ENCODE data around the gene TFDP1. TPM values are rescaled to one million over a fixed set of nuclear protein-coding genes. Genes with fewer than 3 reads are reported as not detected.
A peak's percentile ranks its signal among the peaks of the same experiment; 100 is the strongest.
"Not testable (repeated sequence)": the region's sequence is repeated elsewhere in the genome, so short reads cannot be mapped to it uniquely, and the experiment has no call there.

The TFDP1 gene
- total RNA-seq, 1 donor from 2014 or later: 23.5 TPM

DNA sequence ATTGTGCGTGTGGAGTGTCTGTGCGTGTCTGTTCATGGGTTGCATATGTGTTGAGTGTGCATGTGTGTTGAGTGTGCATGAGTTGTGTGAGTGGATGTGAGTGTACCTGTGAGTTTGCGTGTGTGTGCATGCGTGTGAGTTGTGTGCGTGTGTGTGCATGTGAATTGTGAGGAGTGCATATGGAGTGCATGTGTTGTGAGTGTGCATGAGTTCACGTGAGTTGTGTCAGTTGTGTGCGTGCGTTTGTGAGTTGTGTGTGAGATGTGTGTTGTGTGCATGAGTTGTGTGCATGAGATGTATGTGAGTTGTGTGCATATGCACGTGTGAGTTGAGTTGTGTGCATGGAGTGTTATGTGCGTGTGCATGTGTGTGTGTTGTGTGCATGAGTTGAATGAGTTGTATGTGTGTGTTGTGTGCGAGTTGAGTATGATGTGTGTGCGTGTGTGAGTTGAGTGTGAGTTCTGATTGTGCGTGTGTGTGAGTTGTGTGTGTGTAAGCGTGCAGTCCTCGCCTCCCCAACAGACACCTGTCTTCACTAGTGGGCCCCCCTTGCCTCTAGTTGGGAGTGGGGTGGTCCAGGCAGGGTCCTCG, 29.3 kb downstream of the TFDP1 start:
- no peak for ATAC-seq
- DNase-seq (ENCODE audit: low spot score): no peak

DNA sequence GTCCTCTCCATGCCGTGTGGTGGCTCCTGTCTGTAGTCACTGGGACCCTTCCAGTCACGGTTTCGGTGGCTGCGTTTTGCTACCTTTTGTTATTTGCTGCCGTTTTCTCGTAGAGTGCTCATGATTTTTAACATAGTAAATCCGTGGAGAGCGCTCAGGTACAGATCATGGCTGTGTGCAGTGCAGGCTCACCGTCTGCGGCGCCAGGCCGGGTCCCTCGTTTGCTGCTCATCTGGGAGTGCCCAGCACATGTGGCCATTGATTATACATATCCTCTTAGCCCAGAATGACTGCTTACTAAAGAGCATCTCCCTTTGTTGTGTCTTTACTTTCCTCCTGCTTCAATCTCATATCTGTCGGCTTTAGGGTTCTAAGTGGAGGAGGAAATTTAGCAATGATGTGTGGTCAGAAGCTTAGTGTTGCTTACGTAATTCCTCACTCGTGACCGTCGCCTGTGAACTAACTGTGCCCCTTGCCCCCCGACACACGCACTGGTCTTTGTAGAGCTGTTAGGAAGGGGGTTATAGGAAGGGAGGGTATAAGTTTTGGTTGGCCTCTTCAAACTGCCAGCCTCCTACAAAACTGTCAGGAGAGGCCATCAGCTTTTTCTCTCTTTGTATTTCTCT, 31.8 kb downstream of the TFDP1 start:
- DNase-seq (ENCODE audit: low spot score): no peak
- ATAC-seq: no peak

DNA sequence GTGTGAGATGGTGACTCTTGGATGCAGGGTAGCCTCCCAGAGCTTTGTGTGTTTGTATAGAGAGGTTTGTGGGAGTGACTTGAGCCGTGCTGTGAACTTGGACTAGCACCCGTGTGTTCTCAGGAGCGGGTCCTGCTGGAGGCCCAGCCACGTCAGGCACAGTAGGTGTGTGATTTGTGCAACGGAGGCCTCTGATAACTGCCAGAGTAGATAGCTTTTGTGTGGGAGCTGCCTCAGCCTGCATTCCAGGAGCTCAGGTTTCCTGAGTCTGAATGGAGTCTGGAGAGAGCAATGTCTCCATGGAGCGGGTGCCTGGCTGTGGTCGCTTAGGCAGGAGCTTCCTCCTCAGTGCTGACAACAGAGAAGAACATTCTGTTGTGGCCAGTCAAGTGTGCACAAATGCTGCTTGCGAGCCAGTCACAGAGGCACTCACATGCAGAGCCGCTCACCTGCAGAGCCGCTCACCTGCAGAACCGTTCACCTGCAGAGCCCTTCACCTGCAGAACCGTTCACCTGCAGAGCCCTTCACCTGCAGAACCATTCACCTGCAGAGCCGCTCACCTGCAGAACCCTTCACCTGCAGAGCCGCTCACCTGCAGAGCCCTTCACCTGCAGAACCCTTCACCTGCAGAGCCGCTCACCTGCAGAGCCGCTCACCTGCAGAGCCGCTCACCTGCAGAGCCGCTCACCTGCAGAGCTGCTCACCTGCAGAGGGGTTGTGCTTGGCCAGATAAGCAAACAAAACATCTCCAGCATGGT, 32.6 kb downstream of the TFDP1 start:
- ATAC-seq: no peak
- DNase-seq (ENCODE audit: low spot score): no peak

DNA sequence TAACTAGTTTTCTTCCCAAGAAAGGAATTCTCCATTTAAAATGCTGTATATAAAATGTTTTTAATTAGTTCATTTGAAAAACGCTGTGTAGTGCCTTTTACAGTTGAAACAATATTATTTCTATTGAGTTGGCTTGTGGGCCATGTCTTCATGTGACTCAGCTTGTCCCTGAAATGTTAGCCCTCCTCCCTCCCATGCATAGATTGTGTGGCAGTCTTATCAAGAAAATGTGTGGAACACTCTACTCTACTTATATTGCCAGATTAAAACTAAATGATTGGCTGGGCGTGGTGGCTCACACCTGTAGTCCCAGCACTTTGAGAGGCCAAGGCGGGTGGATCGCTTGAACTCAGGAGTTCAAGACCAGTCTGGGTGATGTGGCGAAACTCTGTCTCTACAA, 33.4 kb downstream of the TFDP1 start:
- ATAC-seq: no peak
- DNase-seq (ENCODE audit: low spot score): no peak

DNA sequence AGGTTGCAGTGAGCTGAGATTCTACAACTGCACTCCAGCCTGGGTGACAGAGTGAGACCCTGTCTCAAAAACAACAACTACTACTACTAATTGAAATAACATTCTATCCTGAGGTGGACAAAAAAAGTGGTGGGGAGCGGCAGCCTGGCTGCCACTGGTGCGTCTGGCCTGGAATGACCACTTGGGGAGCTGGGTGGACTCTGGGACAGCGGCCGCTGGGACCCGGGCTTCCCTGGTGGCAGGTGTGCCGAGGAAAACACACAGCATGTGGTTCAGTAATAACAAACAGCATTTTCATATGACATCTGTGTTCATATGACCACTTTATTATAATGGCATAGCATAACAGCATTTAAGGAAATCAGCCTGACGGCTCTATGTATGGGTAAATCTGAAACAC, 33.9 kb downstream of the TFDP1 start:
- ATAC-seq (no peak), DNase-seq (ENCODE audit: low spot score) (no peak)

DNA sequence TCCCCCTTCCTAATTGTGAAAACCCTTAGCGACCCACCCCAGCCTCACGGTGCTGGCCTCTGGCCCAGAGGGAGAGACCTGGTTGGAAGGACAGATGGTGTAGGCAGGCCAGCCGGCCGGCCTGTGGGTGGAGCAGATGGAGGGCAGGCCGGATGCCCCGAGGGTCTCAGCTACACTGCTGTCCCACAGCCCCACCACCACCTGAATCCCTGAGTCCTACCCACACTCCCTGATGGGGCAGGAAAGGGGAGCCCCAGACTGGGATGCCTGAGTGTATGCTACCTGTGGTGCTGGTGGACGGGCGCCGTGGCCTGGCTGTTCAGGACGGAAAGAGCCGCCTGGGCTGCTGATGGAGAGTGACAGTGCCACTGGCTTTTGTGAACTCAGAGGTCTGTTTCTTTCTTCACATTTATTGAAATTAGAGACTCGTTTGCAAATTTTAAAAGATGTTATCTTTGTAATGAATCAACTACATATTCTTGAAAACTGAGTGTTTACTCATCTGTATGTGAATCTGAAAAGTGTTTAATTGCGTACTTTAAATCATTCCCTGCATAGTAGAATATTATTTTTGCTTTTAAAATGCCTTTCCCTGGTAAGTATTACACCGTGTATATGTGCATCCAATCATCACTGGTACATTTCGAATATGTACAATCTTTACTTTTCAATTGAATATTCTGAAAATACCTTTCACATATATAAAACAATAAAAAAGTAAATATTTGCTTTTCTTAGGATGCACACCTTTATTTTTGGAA, 35.7 kb downstream of the TFDP1 start:
- ATAC-seq (peak; percentile 9), DNase-seq (ENCODE audit: low spot score) (no peak)

DNA sequence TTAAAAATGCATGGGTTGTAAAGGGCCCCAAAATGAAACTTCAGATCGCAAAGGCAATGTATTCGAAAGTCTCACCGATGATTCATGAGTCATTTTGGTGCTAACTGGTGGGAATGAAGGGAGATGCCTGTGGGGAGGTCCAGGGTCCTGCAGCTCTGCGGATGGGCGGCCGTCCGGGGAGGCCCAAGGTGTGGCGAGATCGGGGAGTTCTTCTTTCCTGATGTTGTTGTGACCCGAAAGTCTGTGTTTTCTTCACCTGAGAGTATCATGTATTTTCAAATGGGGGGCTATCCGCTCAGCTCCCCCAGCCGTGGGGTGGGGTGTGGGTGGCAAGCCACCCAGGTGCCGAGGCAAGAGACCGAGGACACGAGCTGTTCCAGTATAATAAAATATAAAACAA, 36.5 kb downstream of the TFDP1 start:
- DNase-seq (ENCODE audit: low spot score) (no peak), ATAC-seq (no peak)

DNA sequence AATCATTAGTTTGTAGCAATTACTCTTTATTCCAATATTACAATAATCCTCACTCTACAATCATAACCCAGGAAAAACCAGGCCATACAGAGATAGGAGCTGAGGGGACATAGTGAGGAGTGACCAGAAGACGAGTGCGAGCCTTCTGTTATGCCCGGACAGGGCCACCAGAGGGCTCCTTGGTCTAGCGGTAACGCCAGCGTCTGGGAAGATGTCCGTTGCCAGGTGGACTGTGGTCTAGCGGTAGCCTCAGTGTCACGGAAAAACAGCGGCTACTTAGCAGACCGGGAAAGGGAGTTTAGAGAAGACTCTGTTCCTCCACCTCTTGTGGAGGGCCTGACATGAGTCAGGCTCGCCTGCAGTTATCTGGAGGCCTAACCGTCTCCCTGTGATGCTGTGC, 36.9 kb downstream of the TFDP1 start:
- not testable (repeated sequence) for DNase-seq (ENCODE audit: low spot score); ATAC-seq

DNA sequence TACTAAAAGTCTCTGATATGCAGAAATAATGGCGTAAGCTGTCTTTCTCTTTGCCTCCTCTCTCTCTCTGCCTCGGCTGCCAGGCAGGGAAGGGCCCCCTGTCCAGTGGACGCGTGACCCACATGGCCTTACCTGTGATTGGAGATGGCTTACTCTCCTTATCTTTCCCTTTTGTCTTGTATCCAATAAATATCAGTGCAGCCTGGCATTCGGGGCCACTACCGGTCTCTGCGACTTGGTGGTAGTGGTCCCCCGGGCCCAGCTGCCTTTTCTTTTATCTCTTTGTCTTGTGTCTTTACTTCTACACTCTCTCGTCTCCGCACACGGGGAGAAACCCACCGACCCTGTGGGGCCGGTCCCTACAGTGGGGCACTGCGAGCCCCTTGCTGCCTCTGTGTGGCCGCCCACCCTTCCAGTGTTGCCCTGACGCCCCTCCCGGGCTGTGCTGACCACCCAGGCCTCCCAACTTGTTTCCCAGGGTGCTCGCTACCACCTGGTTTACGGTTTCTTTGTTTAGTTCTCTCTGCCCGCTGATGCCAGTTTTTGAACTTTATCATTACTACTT, 37.5 kb downstream of the TFDP1 start:
- ATAC-seq; DNase-seq (ENCODE audit: low spot score): not testable (repeated sequence)

DNA sequence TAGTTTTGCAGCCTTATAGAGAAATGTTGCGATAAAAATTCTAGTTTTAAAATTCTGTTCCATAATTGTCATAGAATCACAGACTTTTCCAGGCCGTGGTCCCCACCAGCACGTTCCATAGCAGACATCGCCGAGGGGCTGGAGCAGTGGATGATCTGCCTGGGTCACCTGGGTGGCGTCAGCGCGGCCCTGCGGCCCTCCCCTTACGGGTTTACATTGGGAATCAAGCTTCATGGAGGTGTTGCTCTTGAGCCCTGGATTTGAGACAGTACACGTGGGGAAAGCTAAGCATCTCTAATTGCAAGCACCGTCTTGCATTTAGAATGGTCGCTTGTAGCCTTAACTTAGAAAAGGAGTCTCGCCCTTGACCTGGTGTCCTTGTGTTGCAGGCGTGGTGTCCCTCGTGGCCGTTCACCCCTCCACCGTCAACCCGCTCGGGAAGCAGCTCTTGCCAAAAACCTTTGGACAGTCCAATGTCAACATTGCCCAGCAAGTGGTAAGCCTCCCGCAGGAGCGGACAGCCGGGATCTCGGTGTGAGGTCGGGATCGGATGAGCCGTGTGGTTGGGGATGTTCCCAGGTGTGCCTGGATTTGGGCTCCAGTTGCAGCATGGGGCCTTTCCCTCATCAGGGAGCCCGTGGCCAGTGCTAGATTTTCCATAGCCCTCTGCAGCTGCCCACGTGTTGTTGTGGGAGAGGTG, 38.4 kb downstream of the TFDP1 start:
- DNase-seq (ENCODE audit: low spot score): peak; percentile 76
- ATAC-seq: peak; percentile 86

DNA sequence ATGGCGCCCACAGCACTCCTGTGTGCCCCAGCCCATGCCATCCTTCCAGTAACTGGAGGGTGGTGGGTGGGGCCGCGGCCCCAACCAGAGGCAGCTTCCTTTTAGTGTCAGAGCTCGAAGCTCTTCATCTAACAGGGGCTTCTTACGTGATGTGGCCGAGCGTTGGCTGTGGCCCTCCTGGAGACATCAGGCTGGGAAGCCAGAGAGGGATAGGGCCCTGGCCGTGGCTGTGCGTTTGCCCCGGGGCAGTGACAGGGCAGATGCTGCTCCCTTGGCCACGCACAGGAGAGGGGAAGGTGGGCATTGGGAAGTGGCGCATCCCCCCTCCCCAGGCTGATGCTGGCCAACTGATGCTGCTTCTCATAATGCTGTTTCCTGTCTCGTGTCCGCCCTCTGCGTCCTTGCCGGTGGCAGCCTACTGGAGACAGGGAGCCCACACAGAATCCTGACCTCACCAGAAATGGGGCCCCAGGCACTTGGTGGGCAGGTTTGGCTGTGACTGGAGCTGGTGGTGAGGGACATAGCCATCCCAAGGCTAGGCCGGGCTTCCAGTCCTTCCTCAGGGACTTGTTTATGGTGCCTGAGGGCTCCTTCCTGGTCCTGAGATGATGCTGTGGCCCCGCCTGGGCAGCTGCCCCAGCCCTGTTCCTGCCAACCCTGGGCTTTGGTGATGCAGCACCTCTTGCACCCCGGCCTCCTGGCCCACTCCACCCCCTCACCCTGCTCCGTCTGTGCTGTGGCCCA, 39.1 kb downstream of the TFDP1 start:
- no peak for DNase-seq (ENCODE audit: low spot score)
- ATAC-seq: no peak

DNA sequence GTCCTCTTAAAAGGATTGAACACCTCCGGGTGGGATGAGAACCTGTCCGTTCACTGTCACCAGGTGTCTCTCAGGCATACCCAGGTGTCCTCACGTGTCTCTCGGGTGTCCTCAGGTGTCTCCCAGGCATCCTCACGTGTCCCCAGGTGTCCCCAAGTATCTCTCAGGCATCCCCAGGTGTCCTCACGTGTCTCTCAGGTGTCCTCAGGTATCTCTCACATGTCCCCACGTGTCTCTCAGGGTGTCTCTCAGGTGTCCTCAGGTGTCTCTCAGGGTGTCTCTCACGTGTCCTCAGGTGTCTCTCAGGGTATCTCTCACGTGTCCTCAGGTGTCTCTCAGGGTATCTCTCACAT, 39.7 kb downstream of the TFDP1 start:
- no peak for DNase-seq (ENCODE audit: low spot score)
- ATAC-seq: no peak

DNA sequence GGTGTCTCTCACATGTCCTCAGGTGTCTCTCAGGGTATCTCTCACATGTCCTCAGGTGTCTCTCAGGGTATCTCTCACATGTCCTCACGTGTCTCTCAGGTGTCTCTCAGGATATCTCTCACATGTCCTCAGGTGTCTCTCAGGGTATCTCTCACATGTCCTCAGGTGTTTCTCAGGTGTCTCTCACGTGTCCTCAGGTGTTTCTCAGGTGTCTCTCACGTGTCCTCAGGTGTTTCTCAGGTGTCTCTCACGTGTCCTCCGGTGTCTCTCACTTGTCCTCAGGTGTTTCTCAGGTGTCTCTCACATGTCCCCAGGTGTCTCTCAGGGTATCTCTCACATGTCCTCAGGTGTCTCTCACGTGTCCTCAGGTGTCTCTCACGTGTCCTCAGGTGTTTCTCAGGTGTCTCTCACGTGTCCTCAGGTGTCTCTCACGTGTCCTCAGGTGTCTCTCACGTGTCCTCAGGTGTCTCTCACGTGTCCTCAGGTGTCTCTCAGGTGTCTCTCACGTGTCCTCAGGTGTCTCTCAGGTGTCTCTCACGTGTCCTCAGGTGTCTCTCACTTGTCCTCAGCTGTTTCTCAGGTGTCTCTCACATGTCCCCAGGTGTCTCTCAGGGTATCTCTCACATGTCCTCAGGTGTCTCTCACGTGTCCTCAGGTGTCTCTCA, 40.2 kb downstream of the TFDP1 start:
- not testable (repeated sequence) for ATAC-seq; DNase-seq (ENCODE audit: low spot score)

DNA sequence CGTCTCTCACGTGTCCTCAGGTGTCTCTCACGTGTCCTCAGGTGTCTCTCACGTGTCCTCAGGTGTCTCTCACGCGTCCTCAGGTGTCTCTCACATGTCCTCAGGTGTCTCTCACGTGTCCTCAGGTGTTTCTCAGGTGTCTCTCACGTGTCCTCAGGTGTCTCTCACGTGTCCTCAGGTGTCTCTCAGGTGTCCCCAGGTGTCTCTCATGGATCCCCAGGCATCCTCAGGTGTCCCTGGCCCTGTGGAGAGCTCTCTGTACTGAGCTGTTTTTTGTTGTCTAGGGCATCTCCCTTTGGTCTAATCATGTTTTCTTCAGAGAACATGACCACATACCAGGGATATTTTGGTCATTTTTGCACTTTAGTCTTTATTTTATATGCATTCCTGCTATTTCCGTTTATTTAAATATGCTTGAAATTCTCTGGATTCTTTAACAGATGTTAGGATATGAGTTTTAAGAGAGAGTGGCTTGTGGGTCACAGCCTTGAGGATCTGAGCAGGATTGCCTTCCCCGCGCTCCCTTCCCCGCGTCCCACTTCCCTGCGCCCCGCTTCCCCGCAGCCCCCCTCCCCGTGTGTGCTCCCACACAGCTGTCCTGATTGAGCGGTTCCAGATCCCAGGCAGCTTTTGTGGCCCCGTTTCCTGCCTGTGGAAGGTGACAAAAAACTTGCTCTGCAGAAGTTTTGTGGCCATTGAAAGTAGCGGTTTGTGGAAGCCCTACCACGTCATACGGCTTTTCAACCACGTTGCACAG, 41.6 kb downstream of the TFDP1 start:
- DNase-seq (ENCODE audit: low spot score): no peak
- no peak for ATAC-seq

DNA sequence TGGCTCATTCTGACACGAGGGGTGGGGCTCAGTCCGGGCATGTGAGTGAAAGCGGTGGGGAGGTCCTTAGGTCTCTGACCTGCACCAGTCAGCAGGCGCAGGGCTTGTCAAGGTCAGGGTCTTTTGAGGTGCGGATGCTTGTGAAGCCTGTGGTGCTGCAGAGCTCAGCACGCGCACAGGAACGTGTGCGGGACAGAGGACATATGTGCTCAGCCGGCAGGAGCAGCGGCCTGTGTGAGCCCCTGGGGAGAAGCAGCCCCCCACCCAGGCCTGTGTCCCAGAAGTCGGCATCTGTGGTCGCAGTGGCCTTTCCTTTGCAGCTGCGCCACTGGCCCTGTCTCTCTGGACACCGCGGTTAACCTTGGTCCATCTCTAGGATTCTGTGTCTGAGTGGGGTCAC, 42.6 kb downstream of the TFDP1 start:
- ATAC-seq (no peak), DNase-seq (ENCODE audit: low spot score) (no peak)

DNA sequence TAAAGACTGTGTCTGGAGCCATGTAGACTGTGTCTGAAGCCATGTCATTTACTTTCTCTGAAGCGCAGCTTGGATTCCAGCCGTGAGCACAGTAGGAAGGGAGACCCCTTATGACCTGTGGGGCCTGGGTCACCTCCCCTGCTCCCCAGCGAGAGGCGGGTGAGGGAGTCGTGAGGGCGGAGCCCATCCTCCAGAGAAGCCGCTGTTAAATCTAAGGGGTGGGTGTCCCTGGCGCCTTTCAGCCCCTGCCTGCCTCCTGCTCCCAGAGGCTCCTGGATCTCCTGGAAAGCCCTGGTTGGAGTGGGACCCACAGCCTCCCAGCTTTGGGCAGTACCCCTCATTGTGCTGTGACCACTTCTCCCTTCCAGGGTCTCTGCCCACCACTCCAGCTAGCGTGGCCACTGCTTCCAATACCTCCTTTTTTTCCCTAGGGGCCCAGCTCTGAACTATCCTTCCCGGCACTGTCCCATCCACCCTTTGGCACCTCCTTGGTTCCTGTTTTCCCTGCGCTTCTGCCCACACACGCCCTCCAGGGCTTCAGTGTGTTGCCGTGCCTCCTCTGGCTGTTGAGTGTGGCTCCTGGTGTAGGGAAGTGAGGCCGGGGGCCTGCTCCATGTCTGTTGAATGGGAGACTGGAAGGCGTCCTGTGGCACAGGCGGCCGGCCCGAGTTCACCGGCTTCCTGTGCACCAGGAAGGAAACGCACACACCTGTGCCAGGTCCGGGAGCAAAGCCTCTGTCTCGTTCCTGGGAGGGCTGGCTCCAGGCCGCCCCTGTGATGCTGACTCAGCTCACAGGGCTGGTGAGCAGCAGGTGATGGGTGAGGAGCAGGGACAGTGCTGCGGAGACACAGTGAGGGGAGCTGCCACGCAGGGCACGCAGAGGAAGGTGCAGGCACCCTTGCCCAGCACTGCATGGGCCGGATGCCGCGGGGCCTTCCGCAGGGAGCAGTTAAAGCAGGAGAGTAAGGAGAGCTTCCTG, 44.0 kb downstream of the TFDP1 start:
- DNase-seq (ENCODE audit: low spot score) (no peak), ATAC-seq (no peak)

DNA sequence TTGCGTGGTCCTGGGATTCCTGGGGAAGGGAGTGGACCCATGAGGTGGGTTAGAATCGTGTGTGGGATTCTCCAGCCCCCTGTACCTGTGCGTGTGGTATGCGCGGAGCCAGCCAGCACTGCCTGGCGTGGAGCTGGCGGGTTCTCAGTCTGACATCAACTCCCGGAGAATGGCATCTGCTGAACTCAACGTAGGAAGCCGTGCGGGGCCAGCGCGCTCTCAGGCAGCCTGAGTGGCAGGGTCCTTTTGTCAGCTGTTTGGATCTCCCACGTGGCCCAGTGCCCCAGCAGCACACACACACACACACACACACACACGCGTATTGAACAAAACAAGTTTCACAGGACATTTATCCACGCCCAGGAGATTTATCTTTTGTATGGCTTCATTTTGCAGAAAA, 45.3 kb downstream of the TFDP1 start:
- DNase-seq (ENCODE audit: low spot score) (no peak), ATAC-seq (no peak)

DNA sequence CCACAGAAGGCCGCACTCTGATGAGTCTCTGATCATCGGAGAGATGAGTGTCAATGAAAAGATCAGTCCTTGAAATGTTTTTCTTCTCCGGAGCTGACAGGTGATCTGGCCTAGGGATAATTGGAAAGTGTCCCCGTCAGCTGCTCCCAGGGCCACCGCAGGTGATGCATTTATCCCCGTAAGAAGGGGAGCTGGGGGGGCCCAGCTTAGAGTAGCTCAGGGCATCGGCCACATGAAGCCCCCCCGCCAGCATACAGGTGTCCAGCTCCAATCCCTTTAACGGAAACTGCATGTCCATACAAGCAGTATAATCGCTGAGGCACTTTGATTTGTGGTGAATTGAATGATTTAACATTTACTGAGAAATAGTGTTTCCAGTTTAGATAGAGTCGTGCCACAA, 45.7 kb downstream of the TFDP1 start:
- DNase-seq (ENCODE audit: low spot score): no peak
- no peak for ATAC-seq

Measured in left lobe of liver (tissue), 2 donors.